ENCODE results near the gene KRT25. TPM values are rescaled to one million over a fixed set of nuclear protein-coding genes. Genes with fewer than 3 reads are reported as not detected.

The KRT25 gene
- total RNA-seq, 1 experiment from 2014 or later = not detected

DNA sequence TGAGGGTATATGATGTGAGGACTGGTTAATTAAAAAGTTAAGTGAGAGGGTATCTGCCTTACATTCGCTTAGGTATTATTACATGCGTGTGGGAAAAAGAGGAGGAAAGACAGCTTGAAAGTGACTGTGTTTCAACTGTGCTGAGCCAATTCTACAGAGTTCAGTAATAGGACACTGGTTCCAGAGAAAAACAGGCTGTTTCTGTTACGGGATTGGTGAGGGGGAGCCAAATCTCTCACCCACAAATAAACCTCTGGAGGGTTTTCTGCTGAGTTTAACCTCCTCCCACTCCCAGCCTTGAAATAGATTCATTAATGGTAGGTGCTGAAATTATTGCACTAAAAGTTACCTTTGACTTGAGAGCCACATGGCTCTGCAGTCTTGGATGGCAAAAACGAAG is 20.8 kb upstream of the KRT25 start:
- Mint-ChIP-seq H3K9me3 (no peaks in the 10 kb centered on the region), H3K27ac (no peak overlapping the region), H3K4me1 (no peaks in the 10 kb centered on the region), H3K4me3 (no peak overlapping the region), H3K36me3 (no peaks in the 10 kb centered on the region), H3K27me3 (ENCODE audit: low read depth) (peaks cover 29% of the 10 kb centered on the region)
- ATAC-seq (no peak), DNase-seq (ENCODE audit: low spot score) (no peak)
- TF ChIP-seq, protein P1, sequence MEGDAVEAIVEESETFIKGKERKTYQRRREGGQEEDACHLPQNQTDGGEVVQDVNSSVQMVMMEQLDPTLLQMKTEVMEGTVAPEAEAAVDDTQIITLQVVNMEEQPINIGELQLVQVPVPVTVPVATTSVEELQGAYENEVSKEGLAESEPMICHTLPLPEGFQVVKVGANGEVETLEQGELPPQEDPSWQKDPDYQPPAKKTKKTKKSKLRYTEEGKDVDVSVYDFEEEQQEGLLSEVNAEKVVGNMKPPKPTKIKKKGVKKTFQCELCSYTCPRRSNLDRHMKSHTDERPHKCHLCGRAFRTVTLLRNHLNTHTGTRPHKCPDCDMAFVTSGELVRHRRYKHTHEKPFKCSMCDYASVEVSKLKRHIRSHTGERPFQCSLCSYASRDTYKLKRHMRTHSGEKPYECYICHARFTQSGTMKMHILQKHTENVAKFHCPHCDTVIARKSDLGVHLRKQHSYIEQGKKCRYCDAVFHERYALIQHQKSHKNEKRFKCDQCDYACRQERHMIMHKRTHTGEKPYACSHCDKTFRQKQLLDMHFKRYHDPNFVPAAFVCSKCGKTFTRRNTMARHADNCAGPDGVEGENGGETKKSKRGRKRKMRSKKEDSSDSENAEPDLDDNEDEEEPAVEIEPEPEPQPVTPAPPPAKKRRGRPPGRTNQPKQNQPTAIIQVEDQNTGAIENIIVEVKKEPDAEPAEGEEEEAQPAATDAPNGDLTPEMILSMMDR (IDR thresholded peaks at IDR 0.05) = no peak
- TF ChIP-seq, protein P2, sequence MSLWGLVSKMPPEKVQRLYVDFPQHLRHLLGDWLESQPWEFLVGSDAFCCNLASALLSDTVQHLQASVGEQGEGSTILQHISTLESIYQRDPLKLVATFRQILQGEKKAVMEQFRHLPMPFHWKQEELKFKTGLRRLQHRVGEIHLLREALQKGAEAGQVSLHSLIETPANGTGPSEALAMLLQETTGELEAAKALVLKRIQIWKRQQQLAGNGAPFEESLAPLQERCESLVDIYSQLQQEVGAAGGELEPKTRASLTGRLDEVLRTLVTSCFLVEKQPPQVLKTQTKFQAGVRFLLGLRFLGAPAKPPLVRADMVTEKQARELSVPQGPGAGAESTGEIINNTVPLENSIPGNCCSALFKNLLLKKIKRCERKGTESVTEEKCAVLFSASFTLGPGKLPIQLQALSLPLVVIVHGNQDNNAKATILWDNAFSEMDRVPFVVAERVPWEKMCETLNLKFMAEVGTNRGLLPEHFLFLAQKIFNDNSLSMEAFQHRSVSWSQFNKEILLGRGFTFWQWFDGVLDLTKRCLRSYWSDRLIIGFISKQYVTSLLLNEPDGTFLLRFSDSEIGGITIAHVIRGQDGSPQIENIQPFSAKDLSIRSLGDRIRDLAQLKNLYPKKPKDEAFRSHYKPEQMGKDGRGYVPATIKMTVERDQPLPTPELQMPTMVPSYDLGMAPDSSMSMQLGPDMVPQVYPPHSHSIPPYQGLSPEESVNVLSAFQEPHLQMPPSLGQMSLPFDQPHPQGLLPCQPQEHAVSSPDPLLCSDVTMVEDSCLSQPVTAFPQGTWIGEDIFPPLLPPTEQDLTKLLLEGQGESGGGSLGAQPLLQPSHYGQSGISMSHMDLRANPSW (CRISPR knock-in tag; conservative IDR thresholded peaks at IDR 0.05; ENCODE audit: low read depth) = no peak
- TF ChIP-seq FOXJ3 (CRISPR knock-in tag; IDR thresholded peaks at IDR 0.05; ENCODE audit: borderline replicate concordance) (no peak), NFATC4 (CRISPR knock-in tag; IDR thresholded peaks at IDR 0.05) (no peak), ZNF121 (CRISPR knock-in tag; IDR thresholded peaks at IDR 0.05) (no peak), ESRRA (CRISPR knock-in tag; IDR thresholded peaks at IDR 0.05; ENCODE audit: borderline replicate concordance) (no peak), NR2C2 (CRISPR knock-in tag; IDR thresholded peaks at IDR 0.05) (no peak)
- TF ChIP-seq, protein P3, sequence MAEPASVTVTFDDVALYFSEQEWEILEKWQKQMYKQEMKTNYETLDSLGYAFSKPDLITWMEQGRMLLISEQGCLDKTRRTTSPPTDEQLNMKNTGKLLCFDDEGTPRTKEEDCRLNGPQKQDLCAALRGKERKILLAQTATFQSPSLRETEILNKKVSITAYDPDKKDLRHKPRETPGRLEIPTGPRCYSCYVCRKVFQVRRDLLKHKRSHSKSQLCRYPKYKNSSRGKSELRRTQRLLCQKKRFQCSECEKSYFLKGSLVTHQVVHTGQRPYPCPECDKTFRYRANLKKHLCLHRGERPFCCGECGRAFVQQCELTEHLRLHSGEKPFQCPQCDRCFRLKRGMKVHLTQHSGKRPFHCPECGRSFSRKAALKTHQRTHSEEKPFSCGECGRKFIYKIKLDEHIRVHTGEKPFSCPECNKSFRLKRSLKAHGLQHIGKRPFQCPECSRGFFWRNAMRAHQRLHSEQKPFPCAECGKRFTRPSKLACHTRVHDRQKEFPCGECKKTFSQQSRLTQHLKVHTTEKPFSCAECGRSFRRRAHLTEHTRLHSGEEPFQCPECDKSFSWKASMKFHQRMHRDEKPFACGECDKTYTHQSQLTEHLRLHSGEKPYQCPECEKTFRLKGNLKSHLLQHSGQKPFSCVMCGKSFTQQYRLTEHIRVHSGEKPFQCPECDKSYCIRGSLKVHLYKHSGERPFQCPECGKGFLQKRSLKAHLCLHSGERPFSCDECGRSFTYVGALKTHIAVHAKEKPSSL (CRISPR knock-in tag; conservative IDR thresholded peaks at IDR 0.05) = no peak
- POLR2A ChIA-PET = no interaction called here
- CTCF ChIA-PET = no interaction called here

DNA sequence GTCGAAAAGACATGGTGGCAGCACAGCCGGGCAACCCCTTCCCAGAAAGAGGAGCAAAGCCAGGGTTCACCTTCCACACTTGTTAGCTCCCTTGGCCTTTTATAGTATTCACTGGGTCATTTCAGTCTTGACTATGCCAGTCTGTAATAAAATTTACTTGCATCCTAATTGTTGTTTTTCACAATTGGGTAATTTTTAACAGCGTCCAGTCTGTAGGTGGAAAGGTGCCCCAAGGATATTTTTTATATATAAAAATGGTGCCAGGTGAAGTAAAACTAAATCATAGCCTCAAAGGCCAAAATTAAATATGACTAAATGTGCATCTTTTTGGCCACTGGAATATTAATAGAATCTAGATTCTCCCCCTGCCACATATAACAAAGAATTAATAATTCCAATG is 17.0 kb upstream of the KRT25 start, which contains the start of gene KRT26:
KRT26 (minus strand) TSS at position 101 of the 400 bp plus-strand sequence; CDS start at position 13, 88 bp downstream.
- ChIA-PET POLR2A (no interaction called here), CTCF (no interaction called here)
- no peak within 1 kb of the TSS for H3K27ac Mint-ChIP-seq
- DNase-seq (ENCODE audit: low spot score) (no peak), ATAC-seq (no peak)
- no peaks in the 10 kb centered on the region for H3K36me3 Mint-ChIP-seq
- no peaks in the 10 kb centered on the region for H3K4me1 Mint-ChIP-seq
- H3K27me3 Mint-ChIP-seq (ENCODE audit: low read depth) = peaks cover 10% of the 10 kb centered on the region; the same call in 1 of the 2 replicates
- H3K9me3 Mint-ChIP-seq = no peaks in the 10 kb centered on the region
- H3K4me3 Mint-ChIP-seq = no peak within 1 kb of the TSS
- TF ChIP-seq SMAD4 (CRISPR knock-in tag; IDR thresholded peaks at IDR 0.05) = no peak
- no peak for TF ChIP-seq FOXJ3 (CRISPR knock-in tag; IDR thresholded peaks at IDR 0.05; ENCODE audit: borderline replicate concordance)
- TF ChIP-seq, protein P4, sequence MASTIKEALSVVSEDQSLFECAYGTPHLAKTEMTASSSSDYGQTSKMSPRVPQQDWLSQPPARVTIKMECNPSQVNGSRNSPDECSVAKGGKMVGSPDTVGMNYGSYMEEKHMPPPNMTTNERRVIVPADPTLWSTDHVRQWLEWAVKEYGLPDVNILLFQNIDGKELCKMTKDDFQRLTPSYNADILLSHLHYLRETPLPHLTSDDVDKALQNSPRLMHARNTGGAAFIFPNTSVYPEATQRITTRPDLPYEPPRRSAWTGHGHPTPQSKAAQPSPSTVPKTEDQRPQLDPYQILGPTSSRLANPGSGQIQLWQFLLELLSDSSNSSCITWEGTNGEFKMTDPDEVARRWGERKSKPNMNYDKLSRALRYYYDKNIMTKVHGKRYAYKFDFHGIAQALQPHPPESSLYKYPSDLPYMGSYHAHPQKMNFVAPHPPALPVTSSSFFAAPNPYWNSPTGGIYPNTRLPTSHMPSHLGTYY (CRISPR knock-in tag; IDR thresholded peaks at IDR 0.05) = no peak
- no peak for TF ChIP-seq ZBTB21 (CRISPR knock-in tag; IDR thresholded peaks at IDR 0.05; ENCODE audit: borderline replicate concordance)
- no peak for TF ChIP-seq GRHL2 (CRISPR knock-in tag; IDR thresholded peaks at IDR 0.05; ENCODE audit: insufficient replicate concordance, severe bottlenecking)
- no peak for TF ChIP-seq TCF7 (CRISPR knock-in tag; IDR thresholded peaks at IDR 0.05; ENCODE audit: low read depth)
- TF ChIP-seq TEAD1 (CRISPR knock-in tag; IDR thresholded peaks at IDR 0.05) = no peak
- TF ChIP-seq, protein P5, sequence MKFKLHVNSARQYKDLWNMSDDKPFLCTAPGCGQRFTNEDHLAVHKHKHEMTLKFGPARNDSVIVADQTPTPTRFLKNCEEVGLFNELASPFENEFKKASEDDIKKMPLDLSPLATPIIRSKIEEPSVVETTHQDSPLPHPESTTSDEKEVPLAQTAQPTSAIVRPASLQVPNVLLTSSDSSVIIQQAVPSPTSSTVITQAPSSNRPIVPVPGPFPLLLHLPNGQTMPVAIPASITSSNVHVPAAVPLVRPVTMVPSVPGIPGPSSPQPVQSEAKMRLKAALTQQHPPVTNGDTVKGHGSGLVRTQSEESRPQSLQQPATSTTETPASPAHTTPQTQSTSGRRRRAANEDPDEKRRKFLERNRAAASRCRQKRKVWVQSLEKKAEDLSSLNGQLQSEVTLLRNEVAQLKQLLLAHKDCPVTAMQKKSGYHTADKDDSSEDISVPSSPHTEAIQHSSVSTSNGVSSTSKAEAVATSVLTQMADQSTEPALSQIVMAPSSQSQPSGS (CRISPR knock-in tag; IDR thresholded peaks at IDR 0.05; ENCODE audit: borderline replicate concordance, low read depth) = no peak
- TF ChIP-seq, protein P6, sequence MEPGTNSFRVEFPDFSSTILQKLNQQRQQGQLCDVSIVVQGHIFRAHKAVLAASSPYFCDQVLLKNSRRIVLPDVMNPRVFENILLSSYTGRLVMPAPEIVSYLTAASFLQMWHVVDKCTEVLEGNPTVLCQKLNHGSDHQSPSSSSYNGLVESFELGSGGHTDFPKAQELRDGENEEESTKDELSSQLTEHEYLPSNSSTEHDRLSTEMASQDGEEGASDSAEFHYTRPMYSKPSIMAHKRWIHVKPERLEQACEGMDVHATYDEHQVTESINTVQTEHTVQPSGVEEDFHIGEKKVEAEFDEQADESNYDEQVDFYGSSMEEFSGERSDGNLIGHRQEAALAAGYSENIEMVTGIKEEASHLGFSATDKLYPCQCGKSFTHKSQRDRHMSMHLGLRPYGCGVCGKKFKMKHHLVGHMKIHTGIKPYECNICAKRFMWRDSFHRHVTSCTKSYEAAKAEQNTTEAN (CRISPR knock-in tag; IDR thresholded peaks at IDR 0.05) = no peak
- TF ChIP-seq SP1 (CRISPR knock-in tag; conservative IDR thresholded peaks at IDR 0.05) = no peak
- TF ChIP-seq, protein P7, sequence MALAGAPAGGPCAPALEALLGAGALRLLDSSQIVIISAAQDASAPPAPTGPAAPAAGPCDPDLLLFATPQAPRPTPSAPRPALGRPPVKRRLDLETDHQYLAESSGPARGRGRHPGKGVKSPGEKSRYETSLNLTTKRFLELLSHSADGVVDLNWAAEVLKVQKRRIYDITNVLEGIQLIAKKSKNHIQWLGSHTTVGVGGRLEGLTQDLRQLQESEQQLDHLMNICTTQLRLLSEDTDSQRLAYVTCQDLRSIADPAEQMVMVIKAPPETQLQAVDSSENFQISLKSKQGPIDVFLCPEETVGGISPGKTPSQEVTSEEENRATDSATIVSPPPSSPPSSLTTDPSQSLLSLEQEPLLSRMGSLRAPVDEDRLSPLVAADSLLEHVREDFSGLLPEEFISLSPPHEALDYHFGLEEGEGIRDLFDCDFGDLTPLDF (CRISPR knock-in tag; IDR thresholded peaks at IDR 0.05) = no peak
- no peak for TF ChIP-seq GTF2I (CRISPR knock-in tag; conservative IDR thresholded peaks at IDR 0.05)
- no peak for TF ChIP-seq CREM (CRISPR knock-in tag; IDR thresholded peaks at IDR 0.05)
- TF ChIP-seq PRRX2 (CRISPR knock-in tag; IDR thresholded peaks at IDR 0.05) = no peak
- TF ChIP-seq, protein P8, sequence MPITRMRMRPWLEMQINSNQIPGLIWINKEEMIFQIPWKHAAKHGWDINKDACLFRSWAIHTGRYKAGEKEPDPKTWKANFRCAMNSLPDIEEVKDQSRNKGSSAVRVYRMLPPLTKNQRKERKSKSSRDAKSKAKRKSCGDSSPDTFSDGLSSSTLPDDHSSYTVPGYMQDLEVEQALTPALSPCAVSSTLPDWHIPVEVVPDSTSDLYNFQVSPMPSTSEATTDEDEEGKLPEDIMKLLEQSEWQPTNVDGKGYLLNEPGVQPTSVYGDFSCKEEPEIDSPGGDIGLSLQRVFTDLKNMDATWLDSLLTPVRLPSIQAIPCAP (CRISPR knock-in tag; IDR thresholded peaks at IDR 0.05) = no peak
- no peak for TF ChIP-seq CREB1 (CRISPR knock-in tag; IDR thresholded peaks at IDR 0.05)
- TF ChIP-seq ZNF317 (CRISPR knock-in tag; IDR thresholded peaks at IDR 0.05; ENCODE audit: borderline replicate concordance, low read depth) = no peak
